K562 (cell line): Measurements from ENCODE around the gene PLD3. TPM values are rescaled to one million over a fixed set of nuclear protein-coding genes. Genes with fewer than 3 reads are reported as not detected.

Experiments
- ATAC-seq: fragments of 200-7000 bp; cut with Tn5 transposase; 3 replicates; pipeline ENCODE4 v1.9.1; 2020; ENCODE audit warnings: moderate library complexity
- BruUV-seq: library from RNA; stranded (reverse); fragments of 400-500 nt; replicated peaks from 2 replicates; lab custom pipeline; 2021; lab: Mats Ljungman, UMichigan
- CTCF ChIA-PET: fragments of 300-600 bp; formaldehyde crosslinking; extraction: SDS; loops from one replicate; lab custom pipeline; 2021; ENCODE audit warnings: low intra/inter-chr PET ratio; lab: Yijun Ruan, JAX
- POLR2A ChIA-PET: fragments of 300-600, 350-650 bp; sonication (Branson Sonifier 250); formaldehyde crosslinking; extraction: SDS; loops from one replicate; lab custom pipeline; 2021; ENCODE audit warnings: antibody characterized with exemption, inconsistent platforms; lab: Yijun Ruan, JAX
- DNase-seq, 4 experiments: peaks; one replicate each; pipeline versions ENCODE4 v3.0.0 to v3.0.0-alpha.2; 2011 to 2018; ENCODE audit warnings: low spot score in 3 of 4, mixed read lengths in 3 of 4; ENCODE audit errors: extremely low read depth in 1 of 4
- FAIRE-seq: peaks from 2 replicates; lab custom pipeline; 2011; peaks lifted over from hg19 to GRCh38; lab: Jason Lieb, UNC
- H2AFZ ChIP-seq: 2 replicates; pipeline ENCODE4 v1.6.0; 2011; ENCODE audit warnings: low read depth, low read length, control low read depth, inconsistent platforms
- H3K27ac ChIP-seq: fragments of 200-600 bp; 3 replicates; pipeline ENCODE4 v1.8.0; 2011; ENCODE audit warnings: low read depth, mild to moderate bottlenecking, control low read depth, inconsistent platforms, low read length, moderate library complexity, mixed read lengths; ENCODE audit errors: extremely low read depth
- H3K27me3 ChIP-seq, 2 experiments: fragments of 300-600 bp in 1 of 2; 2 replicates in 1 of 2; 3 replicates in 1 of 2; pipeline versions ENCODE4 v1.6.0 to v1.8.0; 2011; ENCODE audit warnings: inconsistent platforms in 2 of 2, low read length in 2 of 2, mild to moderate bottlenecking in 1 of 2, mixed read lengths in 1 of 2, moderate library complexity in 1 of 2; ENCODE audit not compliant: control insufficient read depth in 2 of 2, insufficient read depth in 2 of 2
- H3K36me3 ChIP-seq: fragments of 300-600 bp; 3 replicates; pipeline ENCODE4 v1.8.0; 2011; ENCODE audit warnings: mild to moderate bottlenecking, low read length, inconsistent platforms; ENCODE audit not compliant: control insufficient read depth, insufficient read depth
- H3K4me1 ChIP-seq, 2 experiments: fragments of 200-600 bp in 1 of 2; replicated peaks in 1 of 2; 2 replicates in 1 of 2; 3 replicates in 1 of 2; pipeline versions ENCODE4 v1.5.1 to v1.8.0; 2011; ENCODE audit warnings: inconsistent platforms in 2 of 2, low read length in 2 of 2, mild to moderate bottlenecking in 1 of 2, mixed read lengths in 1 of 2, moderate library complexity in 1 of 2; ENCODE audit not compliant: control insufficient read depth in 2 of 2, insufficient read depth in 2 of 2
- H3K4me2 ChIP-seq: 2 replicates; pipeline ENCODE4 v1.6.1; 2011; ENCODE audit warnings: low read length, control low read depth, inconsistent platforms, mixed read lengths; ENCODE audit not compliant: insufficient read depth
- H3K4me3 ChIP-seq: fragments of 200-600 bp; sonication (generic), shearing (Covaris generic); 2 replicates; pipeline ENCODE4 v1.5.1; 2016; ENCODE audit warnings: control low read depth, inconsistent platforms
- H3K79me2 ChIP-seq: fragments of 200-600 bp; 3 replicates; pipeline ENCODE4 v1.8.0; 2011; ENCODE audit warnings: low read length, inconsistent platforms; ENCODE audit not compliant: control insufficient read depth, insufficient read depth
- H3K9ac ChIP-seq, 2 experiments: 2 replicates each; pipeline versions ENCODE4 v1.6.0 to v1.6.1; 2011; ENCODE audit warnings: low read depth in 2 of 2, low read length in 2 of 2, control low read depth in 1 of 2, inconsistent platforms in 1 of 2, mild to moderate bottlenecking in 1 of 2, mixed read lengths in 1 of 2; ENCODE audit not compliant: insufficient read depth in 1 of 2
- H3K9me1 ChIP-seq: one replicate; pipeline ENCODE4 v1.6.0; 2011; ENCODE audit warnings: inconsistent platforms, mild to moderate bottlenecking, low read length, moderate library complexity; ENCODE audit not compliant: control insufficient read depth, insufficient read depth
- H3K9me3 ChIP-seq: replicated peaks from 2 replicates; pipeline ENCODE4 v1.5.1; 2011; ENCODE audit warnings: low read depth, low read length, inconsistent platforms; ENCODE audit not compliant: control insufficient read depth, insufficient read depth
- H4K20me1 ChIP-seq: replicated peaks from 2 replicates; pipeline ENCODE4 v1.6.1; 2011; ENCODE audit warnings: low read length, inconsistent platforms, mixed read lengths; ENCODE audit not compliant: control insufficient read depth, insufficient read depth
- ATF7 ChIP-seq: fragments of 450-650 bp; IDR thresholded peaks from 2 replicates; pipeline ENCODE4 v1.7.1; 2014; ENCODE audit warnings: mild to moderate bottlenecking, moderate library complexity
- GATA2 ChIP-seq: sonication (generic); formaldehyde crosslinking; IDR thresholded peaks from 2 replicates; pipeline ENCODE4 v1.4.0; 2020; ENCODE audit warnings: mild to moderate bottlenecking, missing genetic modification reagents
- HMG20B ChIP-seq: fragments of 250-450 bp; sonication (Bioruptor Pico); IDR thresholded peaks from 2 replicates; pipeline ENCODE4 v1.5.0; 2021; ENCODE audit warnings: mild to moderate bottlenecking
- RBM25 ChIP-seq: fragments of 200-400 bp; formaldehyde crosslinking; IDR thresholded peaks from 2 replicates; pipeline ENCODE4 v1.6.1; 2018; ENCODE audit warnings: low read length, low read depth, moderate library complexity; ENCODE audit not compliant: severe bottlenecking
- WGBS: fragments of 100-300 bp; shearing (Covaris generic); methylation state at CpG from one replicate; pipeline ENCODE4 v1.1.6; 2016; ENCODE audit warnings: low coverage, mixed read lengths; ENCODE audit not compliant: insufficient coverage; ENCODE audit errors: missing lambda C conversion rate; 5-methylcytosine and 5-hydroxymethylcytosine counted together
- in situ Hi-C: fragments of 300-500 bp; cut with MboI; formaldehyde crosslinking; loops from 4 replicates; pipeline ENCODE4 v1.15.0; 2018; ENCODE audit warnings: inconsistent platforms, mixed read lengths
- intact Hi-C: fragments of 100-400 bp; cut with micrococcal nuclease; formaldehyde crosslinking; loops from 2 replicates; pipeline ENCODE4 v1.14.2; 2022
- polyA plus RNA-seq, 8 experiments: library from polyadenylated mRNA; depleted of rRNA in 4 of 8; stranded (reverse) in 5 of 8; unstranded in 3 of 8; fragments of >200 nt; fragmentation: Nextera tagmentation in 2 of 8; fragmentation: Illumina TruSeq in 1 of 8; extraction: Ambion mirVana in 2 of 8; extraction: Trizol in 1 of 8; gene quantifications; 2 replicates each; pipeline versions ENCODE4 v1.2.1 to v1.2.3, GENCODE V29; 2011 to 2014; ENCODE audit warnings: inconsistent platforms in 1 of 8, missing spikeins in 1 of 8
- total RNA-seq, 7 experiments: library from RNA; depleted of rRNA in 6 of 7; stranded (reverse); fragments of >200 nt in 6 of 7; fragmentation: Illumina TruSeq in 2 of 7; extraction: Trizol in 2 of 7; gene quantifications; 2 replicates each; pipeline versions ENCODE4 v1.2.1 to v1.2.3, GENCODE V29; 2011 to 2021; ENCODE audit warnings: low replicate concordance in 1 of 7
- TF ChIP-seq, protein P1 (sequence below): fragments of 200-600 bp; sonication (generic); IDR thresholded peaks from one replicate; pipeline ENCODE4 v1.6.1; 2012; ENCODE audit warnings: mild to moderate bottlenecking, low read depth, low read length, inconsistent platforms
- TF ChIP-seq, protein P2 (sequence below): sonication (generic); formaldehyde crosslinking; IDR thresholded peaks from 2 replicates; pipeline ENCODE4 v1.8.1; 2023; ENCODE audit warnings: mild to moderate bottlenecking, missing genetic modification reagents
- TF ChIP-seq, protein P3 (sequence below): sonication (generic); formaldehyde crosslinking; IDR thresholded peaks from 2 replicates; pipeline ENCODE4 v1.5.0; 2020; ENCODE audit warnings: missing genetic modification reagents

Gene PLD3
- total and polyA plus RNA-seq, 9 of the 15 experiments (the other 6 are each of a cell fraction or from before 2014, with no cell fraction given), result 2.3 to 128 (median 72.7) TPM

DNA sequence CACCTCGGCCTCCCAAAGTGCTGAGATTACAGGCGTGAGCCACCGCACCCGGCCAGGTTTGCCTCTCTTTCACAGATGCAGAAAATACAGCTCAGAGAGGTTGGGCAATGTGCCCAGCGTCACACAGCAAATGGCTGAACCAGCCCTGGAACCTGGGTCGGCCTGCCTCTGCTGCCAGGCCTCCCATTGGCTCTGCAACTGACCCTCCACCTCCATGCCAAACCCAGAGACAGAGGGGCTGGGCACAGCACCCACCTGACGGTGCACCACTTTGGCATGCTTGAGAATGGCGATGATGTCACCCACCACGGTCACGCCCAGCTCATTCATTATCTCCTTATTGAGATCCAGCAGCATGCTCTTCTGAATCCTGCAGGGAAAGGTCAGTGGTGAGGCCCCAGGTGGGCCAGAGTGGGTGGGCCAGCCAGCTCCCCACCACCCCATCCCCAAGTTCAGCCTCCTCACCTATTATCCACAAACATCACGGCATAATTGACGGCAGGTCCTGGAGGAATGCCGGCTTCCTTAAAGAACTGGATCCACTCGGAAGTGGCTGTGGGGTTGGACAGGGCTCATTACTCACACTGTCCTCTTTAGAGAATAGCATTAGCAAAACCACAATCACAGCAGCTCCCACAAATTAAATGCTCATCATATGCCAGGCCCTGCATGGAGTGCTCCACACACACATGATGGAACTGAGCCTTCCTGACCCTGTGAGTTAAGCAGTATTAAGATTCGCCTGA lies 12.5 kb upstream of the PLD3 start:
- POLR2A ChIA-PET, result interaction anchor here (0.8 to 1.9 kb wide), 4 partner anchors 12 to 188 kb away, joined by 3 to 5 read pairs (median 3); partner anchors contain the start of genes C19orf47 and PLD3
- no peak for ATAC-seq
- peaks cover 64% of the 10 kb centered on the region; the same call in 2 of the 3 replicates for H3K36me3 ChIP-seq
- H2AFZ ChIP-seq, result no peak overlapping the region
- no peaks in the 10 kb centered on the region; the same call in 1 of the 2 replicates for H4K20me1 ChIP-seq
- CTCF ChIA-PET, result no interaction called here
- BruUV-seq, result no TSS peak
- peaks cover 3% of the 10 kb centered on the region for H3K9me1 ChIP-seq
- peaks cover 12% of the 10 kb centered on the region for H3K79me2 ChIP-seq
- no peaks in the 10 kb centered on the region for H3K9me3 ChIP-seq
- H3K27me3 ChIP-seq, result no peaks in the 10 kb centered on the region
- H3K4me1 ChIP-seq, result peaks cover 0 to 8% of the 10 kb centered on the region in 2 experiments; a peak in 2 of 5 replicates
- no peak for FAIRE-seq
- WGBS, result 93% methylated on average over 15 of the region's 15 CpGs
- H3K27ac ChIP-seq, result no peak overlapping the region
- H3K4me2 ChIP-seq, result no peak overlapping the region
- peak overlapping the region in 1 of 2 experiments; percentile 62; a peak in 2 of 4 replicates for H3K9ac ChIP-seq
- DNase-seq, result no peak
- intact Hi-C loops (no loop called here), in situ Hi-C loops (no loop called here)
- H3K4me3 ChIP-seq, result no peak overlapping the region
- TF ChIP-seq HMG20B (CRISPR knock-in tag) (no peak), ATF7 (peak; percentile 26; the same call in 1 of the 2 replicates), GATA2 (CRISPR knock-in tag) (no peak), RBM25 (peak; percentile 30)
- TF ChIP-seq, protein P1, sequence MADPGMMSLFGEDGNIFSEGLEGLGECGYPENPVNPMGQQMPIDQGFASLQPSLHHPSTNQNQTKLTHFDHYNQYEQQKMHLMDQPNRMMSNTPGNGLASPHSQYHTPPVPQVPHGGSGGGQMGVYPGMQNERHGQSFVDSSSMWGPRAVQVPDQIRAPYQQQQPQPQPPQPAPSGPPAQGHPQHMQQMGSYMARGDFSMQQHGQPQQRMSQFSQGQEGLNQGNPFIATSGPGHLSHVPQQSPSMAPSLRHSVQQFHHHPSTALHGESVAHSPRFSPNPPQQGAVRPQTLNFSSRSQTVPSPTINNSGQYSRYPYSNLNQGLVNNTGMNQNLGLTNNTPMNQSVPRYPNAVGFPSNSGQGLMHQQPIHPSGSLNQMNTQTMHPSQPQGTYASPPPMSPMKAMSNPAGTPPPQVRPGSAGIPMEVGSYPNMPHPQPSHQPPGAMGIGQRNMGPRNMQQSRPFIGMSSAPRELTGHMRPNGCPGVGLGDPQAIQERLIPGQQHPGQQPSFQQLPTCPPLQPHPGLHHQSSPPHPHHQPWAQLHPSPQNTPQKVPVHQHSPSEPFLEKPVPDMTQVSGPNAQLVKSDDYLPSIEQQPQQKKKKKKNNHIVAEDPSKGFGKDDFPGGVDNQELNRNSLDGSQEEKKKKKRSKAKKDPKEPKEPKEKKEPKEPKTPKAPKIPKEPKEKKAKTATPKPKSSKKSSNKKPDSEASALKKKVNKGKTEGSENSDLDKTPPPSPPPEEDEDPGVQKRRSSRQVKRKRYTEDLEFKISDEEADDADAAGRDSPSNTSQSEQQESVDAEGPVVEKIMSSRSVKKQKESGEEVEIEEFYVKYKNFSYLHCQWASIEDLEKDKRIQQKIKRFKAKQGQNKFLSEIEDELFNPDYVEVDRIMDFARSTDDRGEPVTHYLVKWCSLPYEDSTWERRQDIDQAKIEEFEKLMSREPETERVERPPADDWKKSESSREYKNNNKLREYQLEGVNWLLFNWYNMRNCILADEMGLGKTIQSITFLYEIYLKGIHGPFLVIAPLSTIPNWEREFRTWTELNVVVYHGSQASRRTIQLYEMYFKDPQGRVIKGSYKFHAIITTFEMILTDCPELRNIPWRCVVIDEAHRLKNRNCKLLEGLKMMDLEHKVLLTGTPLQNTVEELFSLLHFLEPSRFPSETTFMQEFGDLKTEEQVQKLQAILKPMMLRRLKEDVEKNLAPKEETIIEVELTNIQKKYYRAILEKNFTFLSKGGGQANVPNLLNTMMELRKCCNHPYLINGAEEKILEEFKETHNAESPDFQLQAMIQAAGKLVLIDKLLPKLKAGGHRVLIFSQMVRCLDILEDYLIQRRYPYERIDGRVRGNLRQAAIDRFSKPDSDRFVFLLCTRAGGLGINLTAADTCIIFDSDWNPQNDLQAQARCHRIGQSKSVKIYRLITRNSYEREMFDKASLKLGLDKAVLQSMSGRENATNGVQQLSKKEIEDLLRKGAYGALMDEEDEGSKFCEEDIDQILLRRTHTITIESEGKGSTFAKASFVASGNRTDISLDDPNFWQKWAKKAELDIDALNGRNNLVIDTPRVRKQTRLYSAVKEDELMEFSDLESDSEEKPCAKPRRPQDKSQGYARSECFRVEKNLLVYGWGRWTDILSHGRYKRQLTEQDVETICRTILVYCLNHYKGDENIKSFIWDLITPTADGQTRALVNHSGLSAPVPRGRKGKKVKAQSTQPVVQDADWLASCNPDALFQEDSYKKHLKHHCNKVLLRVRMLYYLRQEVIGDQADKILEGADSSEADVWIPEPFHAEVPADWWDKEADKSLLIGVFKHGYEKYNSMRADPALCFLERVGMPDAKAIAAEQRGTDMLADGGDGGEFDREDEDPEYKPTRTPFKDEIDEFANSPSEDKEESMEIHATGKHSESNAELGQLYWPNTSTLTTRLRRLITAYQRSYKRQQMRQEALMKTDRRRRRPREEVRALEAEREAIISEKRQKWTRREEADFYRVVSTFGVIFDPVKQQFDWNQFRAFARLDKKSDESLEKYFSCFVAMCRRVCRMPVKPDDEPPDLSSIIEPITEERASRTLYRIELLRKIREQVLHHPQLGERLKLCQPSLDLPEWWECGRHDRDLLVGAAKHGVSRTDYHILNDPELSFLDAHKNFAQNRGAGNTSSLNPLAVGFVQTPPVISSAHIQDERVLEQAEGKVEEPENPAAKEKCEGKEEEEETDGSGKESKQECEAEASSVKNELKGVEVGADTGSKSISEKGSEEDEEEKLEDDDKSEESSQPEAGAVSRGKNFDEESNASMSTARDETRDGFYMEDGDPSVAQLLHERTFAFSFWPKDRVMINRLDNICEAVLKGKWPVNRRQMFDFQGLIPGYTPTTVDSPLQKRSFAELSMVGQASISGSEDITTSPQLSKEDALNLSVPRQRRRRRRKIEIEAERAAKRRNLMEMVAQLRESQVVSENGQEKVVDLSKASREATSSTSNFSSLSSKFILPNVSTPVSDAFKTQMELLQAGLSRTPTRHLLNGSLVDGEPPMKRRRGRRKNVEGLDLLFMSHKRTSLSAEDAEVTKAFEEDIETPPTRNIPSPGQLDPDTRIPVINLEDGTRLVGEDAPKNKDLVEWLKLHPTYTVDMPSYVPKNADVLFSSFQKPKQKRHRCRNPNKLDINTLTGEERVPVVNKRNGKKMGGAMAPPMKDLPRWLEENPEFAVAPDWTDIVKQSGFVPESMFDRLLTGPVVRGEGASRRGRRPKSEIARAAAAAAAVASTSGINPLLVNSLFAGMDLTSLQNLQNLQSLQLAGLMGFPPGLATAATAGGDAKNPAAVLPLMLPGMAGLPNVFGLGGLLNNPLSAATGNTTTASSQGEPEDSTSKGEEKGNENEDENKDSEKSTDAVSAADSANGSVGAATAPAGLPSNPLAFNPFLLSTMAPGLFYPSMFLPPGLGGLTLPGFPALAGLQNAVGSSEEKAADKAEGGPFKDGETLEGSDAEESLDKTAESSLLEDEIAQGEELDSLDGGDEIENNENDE, result no peak
- TF ChIP-seq, protein P2, sequence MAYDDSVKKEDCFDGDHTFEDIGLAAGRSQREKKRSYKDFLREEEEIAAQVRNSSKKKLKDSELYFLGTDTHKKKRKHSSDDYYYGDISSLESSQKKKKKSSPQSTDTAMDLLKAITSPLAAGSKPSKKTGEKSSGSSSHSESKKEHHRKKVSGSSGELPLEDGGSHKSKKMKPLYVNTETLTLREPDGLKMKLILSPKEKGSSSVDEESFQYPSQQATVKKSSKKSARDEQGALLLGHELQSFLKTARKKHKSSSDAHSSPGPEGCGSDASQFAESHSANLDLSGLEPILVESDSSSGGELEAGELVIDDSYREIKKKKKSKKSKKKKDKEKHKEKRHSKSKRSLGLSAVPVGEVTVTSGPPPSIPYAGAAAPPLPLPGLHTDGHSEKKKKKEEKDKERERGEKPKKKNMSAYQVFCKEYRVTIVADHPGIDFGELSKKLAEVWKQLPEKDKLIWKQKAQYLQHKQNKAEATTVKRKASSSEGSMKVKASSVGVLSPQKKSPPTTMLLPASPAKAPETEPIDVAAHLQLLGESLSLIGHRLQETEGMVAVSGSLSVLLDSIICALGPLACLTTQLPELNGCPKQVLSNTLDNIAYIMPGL (CRISPR knock-in tag), result no peak
- TF ChIP-seq, protein P3, sequence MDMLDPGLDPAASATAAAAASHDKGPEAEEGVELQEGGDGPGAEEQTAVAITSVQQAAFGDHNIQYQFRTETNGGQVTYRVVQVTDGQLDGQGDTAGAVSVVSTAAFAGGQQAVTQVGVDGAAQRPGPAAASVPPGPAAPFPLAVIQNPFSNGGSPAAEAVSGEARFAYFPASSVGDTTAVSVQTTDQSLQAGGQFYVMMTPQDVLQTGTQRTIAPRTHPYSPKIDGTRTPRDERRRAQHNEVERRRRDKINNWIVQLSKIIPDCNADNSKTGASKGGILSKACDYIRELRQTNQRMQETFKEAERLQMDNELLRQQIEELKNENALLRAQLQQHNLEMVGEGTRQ (CRISPR knock-in tag), result no peak
